H54 (cell line): Measurements from ENCODE around the gene PNPLA7.
"Not testable (repeated sequence)": the region's sequence is repeated elsewhere in the genome, so short reads cannot be mapped to it uniquely, and the experiment has no call there.

ENCODE experiments used
- DNase-seq: peaks from one replicate; pipeline ENCODE4 v3.0.0; 2011; ENCODE audit warnings: low spot score, mixed read lengths; ENCODE audit not compliant: insufficient read length
- FAIRE-seq: peaks from 3 replicates; lab custom pipeline; 2011; peaks lifted over from hg19 to GRCh38; lab: Jason Lieb, UNC
- POLR2A ChIP-seq: IDR thresholded peaks from 2 replicates; pipeline ENCODE4 v1.6.1; 2011; ENCODE audit warnings: low read depth, mild to moderate bottlenecking, low read length

PNPLA7 gene

DNA sequence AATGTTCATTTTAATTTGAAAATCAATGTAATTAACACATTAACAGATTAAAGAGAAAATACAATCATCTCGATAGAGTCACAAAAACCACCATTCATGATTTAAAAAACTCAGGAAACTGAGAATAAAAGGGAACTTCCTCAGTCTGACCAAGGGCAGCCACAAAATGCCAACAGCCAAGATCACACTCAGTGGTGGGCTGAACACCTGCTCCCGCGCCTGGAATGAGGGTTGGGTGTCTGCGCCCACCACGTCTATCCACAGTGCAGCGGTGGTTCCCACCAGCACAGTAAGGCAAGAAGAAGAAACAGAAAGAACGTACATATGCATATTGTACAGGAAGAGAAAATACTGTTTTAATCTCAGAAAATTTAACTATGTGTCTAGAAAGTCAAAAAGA is 79.4 kb downstream of the PNPLA7 start:
- TF ChIP-seq POLR2A = no peak
- FAIRE-seq (no peak), DNase-seq (no peak)

- DNase-seq (no peak), FAIRE-seq (no peak)
- no peak for TF ChIP-seq POLR2A
These were observed 82.3 kb downstream of the PNPLA7 start for GRCh38 chr9:137467896-137468295.

DNA sequence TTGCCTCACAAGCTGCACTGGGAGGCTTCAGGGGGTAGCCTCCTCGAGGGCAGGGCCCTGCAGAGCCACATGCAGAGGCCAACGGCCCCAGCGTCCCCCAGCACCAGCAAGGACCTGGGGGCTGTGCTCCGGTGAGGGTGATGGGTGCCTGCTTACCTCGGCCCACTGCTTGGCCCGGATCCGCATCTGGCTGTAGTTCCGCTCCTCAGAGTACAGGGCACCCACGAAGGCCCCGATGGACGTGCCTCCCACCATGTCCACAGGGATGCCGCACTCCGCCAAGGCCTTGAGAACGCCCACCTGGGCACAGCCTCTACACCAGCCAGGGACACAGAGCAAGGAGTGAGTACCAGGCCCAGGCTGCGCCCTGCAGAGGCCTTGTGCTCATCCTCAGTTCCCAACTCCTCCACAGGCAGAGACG is 83.0 kb downstream of the PNPLA7 start:
- no peak for TF ChIP-seq POLR2A
- DNase-seq = no peak
- FAIRE-seq = no peak

GRCh38 chr9:137466389-137467085 is 83.7 kb downstream of the PNPLA7 start:
- not testable (repeated sequence) for DNase-seq, FAIRE-seq

DNA sequence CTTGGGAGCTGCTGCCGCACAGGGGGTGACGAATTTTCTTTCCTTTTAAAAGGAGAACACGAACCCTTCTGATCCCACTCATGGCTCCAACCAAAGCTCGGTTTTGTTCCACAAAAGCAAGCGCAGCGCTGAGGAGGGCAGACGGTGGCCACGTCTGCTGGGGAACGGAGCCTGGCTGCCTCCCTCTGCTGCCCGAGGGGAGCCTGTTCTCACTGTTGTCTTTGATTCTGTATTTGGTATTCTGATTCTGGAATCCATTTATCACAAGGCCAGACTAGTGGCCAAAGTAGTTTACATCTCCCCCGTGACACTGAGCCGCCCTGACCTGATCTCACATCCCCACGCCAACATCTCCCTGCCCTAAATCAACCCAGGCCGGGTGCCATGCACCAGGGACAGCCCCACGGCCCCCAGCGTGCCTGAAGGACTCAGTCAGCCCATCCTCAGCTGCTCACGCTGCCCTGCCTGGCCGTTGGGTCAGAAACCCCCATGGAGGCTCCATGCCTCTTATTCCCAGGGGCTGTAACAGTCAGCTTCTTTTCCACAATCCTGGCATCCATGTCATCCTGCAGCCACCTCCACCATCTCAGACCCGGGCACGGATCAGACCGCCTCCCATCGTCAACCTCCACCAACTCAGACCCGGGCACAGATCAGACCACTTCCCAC is 84.3 kb downstream of the PNPLA7 start:
- FAIRE-seq (no peak), DNase-seq (no peak)
- no peak for TF ChIP-seq POLR2A

GRCh38 chr9:137465000-137465719 is 85.0 kb downstream of the PNPLA7 start:
- FAIRE-seq (no peak), DNase-seq (no peak)
- TF ChIP-seq POLR2A = no peak

DNA sequence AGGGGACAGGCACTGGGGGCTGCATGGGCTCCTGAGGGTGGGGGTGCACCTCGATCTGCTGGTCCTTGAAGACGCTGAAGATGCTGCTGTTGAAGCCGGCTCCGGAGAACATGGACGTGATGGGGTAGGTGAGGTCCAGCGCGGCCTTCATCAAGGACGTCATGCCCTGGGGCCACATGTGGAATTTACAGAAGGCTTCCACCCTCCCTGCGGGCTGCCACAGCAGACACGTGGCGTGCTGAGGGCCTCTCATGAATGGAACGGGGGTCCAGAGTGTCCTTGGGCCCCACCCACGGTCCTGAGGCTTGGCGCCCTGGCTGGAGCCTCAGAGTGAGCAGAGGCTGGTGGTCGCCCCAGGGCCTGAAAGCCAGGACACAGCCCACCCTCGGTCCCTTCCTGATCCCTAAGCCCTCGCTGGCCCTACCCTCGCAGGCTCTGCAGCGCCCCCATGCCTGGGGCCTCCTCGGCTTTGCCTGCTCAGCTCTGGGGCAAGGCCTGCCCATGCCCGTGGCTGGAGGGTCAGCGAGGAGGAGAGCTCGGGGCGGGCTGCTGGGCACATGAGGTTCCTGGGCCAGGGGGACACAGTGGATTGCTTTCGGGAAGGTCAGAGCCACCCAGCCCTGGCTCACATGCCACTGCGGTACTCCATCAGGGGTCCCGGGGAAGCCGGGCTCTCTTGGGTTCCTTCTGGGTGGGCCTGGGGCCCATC is 85.8 kb downstream of the PNPLA7 start:
- no peak for TF ChIP-seq POLR2A

GRCh38 chr9:137463931-137464290 is 86.3 kb downstream of the PNPLA7 start:
- TF ChIP-seq POLR2A = no peak
- DNase-seq (no peak), FAIRE-seq (no peak)

More for the DNA sequence above, 85.8 kb downstream of the PNPLA7 start:
- DNase-seq = no peak
- FAIRE-seq = no peak

DNA sequence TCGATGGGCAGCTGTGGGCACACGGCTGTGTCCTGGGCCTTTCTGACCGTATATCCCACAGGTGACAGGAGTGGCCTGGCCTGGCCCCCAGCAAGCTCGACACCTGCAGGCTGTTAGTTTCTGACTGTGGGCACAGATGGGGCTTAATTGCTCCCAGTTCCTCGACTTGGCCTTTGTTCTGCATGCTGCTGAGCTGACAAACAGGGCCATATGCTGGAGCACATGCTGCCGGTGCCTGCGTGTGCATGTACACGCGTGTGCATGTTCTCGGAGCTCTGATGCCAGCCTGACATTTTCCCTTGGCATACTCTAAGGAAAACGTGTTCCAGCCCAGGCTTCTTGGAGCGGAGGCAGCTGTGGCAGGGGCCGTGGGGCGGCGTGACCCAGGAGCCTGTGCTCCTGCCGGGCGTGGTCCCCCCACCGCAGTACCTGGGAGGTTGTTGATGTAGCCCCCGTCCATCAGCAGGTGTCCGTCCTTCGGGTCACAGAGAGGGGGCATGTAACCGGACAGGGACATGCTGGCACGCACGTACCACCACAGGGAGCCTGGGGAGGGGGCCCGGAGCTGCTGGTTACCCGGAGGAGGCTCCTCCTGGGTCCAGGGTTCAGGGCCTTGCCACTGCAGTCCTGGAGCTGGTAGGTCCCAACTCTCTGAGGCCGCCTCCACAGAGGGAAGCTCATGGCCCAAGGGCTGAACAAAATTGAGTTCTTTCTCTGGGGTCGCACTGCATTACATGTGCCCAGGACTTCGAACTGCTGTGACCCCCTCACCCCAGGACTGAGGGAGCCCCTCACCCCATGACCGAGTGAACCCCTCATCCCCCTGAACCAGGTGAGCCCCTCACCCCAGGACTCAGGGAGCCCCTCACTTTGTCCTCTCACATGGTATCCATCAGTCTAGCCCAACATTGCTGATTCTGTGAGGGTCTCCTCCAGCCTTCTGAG is 86.9 kb downstream of the PNPLA7 start:
- TF ChIP-seq POLR2A = no peak
- DNase-seq = no peak
- no peak for FAIRE-seq

DNA sequence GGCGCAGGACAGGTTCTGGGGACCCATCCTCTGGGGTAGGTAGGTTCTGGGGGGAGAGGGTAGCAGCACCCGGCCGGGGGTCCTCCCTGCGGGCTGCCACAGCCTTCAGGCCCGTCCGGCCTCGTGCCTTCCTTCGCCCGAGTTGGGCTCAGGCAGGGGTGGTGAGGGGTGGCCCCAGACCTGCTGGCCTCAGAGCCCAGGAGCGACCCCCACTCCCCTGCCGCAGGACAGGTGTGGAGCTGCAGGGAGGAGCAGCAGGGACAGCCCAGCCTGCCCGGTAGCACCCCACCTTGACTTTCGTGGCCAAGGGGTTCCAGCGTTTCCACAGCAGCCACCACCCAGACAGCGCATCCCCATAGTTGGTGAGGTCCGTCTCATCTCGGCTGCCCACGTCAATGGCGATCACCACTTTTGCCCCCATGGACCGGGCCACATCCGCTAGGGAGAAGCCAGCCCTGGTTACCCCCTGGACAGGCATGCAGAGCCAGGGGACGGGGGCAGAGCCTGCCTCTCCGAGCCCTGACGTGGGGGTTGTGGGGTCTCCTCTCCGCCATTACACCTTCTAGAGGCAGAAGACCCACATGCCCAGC is 87.7 kb downstream of the PNPLA7 start:
- DNase-seq = no peak
- no peak for TF ChIP-seq POLR2A
- FAIRE-seq = no peak

DNA sequence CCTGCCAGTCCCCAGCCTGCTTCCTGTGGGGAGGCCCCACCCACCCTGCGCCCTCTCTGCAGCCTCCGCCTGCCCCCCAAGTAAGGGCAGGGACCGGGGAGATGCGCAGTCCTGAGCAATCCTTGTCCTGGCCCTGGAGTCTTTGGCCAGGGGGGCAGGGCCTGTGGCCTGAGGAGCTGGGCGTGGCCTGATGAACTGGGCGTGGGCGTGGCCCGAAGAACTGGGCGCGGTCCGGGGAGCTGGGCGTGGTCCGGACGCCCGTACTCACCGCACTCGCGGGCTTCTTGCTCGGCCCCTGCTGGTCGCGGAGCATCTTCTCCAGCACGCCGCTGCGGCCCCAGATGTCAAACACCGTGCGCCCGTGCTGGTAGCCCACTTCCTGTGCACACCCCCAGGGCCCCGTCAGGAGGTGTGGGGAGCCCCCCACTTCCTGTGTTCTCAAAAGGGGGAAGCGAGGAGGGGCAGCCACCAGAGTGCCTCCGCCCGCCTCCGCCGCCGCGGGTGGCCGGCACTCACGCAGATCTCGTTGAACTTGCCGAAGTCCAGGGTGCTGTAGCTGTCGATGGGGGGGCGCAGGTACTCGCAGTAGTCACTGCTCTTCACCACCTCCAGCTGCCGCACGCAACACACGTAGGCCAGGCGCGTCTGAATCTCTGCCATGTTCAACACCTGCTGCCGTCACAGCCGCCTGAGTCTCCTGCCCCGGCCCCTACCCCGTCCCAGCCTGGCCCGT is 88.4 kb downstream of the PNPLA7 start:
- FAIRE-seq (no peak), DNase-seq (no peak)
- no peak for TF ChIP-seq POLR2A

- FAIRE-seq = no peak
- no peak for TF ChIP-seq POLR2A
- DNase-seq = no peak
These were observed 88.9 kb downstream of the PNPLA7 start for GRCh38 chr9:137461316-137461662.
